ENCODE results near the gene SYT13. TPM values are rescaled to one million over a fixed set of nuclear protein-coding genes. Genes with fewer than 3 reads are reported as not detected.

The SYT13 gene, protein sequence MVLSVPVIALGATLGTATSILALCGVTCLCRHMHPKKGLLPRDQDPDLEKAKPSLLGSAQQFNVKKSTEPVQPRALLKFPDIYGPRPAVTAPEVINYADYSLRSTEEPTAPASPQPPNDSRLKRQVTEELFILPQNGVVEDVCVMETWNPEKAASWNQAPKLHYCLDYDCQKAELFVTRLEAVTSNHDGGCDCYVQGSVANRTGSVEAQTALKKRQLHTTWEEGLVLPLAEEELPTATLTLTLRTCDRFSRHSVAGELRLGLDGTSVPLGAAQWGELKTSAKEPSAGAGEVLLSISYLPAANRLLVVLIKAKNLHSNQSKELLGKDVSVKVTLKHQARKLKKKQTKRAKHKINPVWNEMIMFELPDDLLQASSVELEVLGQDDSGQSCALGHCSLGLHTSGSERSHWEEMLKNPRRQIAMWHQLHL
- total RNA-seq (2022; extraction: Qiagen RNA extraction): 5.8 to 7.5 TPM (median 6.6 TPM) in 5 replicates

GRCh38 chr11:45285930-45286632 is at the start of gene SYT13:
Gene SYT13, minus strand, starts transcription at chr11:45286341. Its CDS starts 134 bp downstream, at chr11:45286207.

Other genes with a start within 250 kb of the SYT13 start
- 4.7 to 8.0 TPM (median 7.1 TPM) in 5 replicates for gene PRDM11, start 139.7 kb downstream of the SYT13 start, total RNA-seq (2022; extraction: Qiagen RNA extraction)

All from A549 treated with dexamethasone at 1 μM for 4 hours (cell line).